Activated CD8-positive, alpha-beta T cell treated with anti-CD3 and anti-CD28 coated beads, Interleukin-2, amount 10 ng/mL, durations not matched to agents 7 days and 5 days (primary cell): ENCODE data around the gene RBX1. TPM values are rescaled to one million over a fixed set of nuclear protein-coding genes. Genes with fewer than 3 reads are reported as not detected.

Experiments used
- ATAC-seq: fragments of 150-1000 bp; cut with Tn5 transposase; one replicate; pipeline ENCODE4 v1.10.0; 2021; ENCODE audit warnings: moderate library complexity
- CTCF ChIA-PET: fragments of 350-600 bp; sonication (Branson Sonifier 250); formaldehyde crosslinking; loops from one replicate; lab custom pipeline; 2021; ENCODE audit warnings: antibody characterized with exemption; lab: Charles Lee
- POLR2A ChIA-PET: fragments of 350-600 bp; sonication (Branson Sonifier 250); formaldehyde crosslinking; loops from one replicate; lab custom pipeline; 2021; ENCODE audit warnings: antibody characterized with exemption; lab: Charles Lee
- DNase-seq: peaks from one replicate; pipeline ENCODE4 v3.0.0-alpha.2; 2020
- H3K27ac Mint-ChIP-seq: one replicate; pipeline ENCODE4 v1.8.0; 2021; ENCODE audit warnings: mild to moderate bottlenecking, mixed read lengths
- H3K27me3 Mint-ChIP-seq: one replicate; pipeline ENCODE4 v1.8.0; 2021; ENCODE audit warnings: low read depth, mixed read lengths
- H3K36me3 Mint-ChIP-seq: one replicate; pipeline ENCODE4 v1.8.0; 2021; ENCODE audit warnings: low read depth, mixed read lengths
- H3K4me1 Mint-ChIP-seq: one replicate; pipeline ENCODE4 v1.8.0; 2021; ENCODE audit warnings: low read depth, mixed read lengths
- H3K4me3 Mint-ChIP-seq: one replicate; pipeline ENCODE4 v1.8.0; 2021; ENCODE audit warnings: mild to moderate bottlenecking, mixed read lengths
- H3K9me3 Mint-ChIP-seq: one replicate; pipeline ENCODE4 v1.8.0; 2022; ENCODE audit warnings: mixed read lengths; ENCODE audit not compliant: insufficient read depth
- total RNA-seq, 2 experiments: library from RNA; stranded (reverse); gene quantifications; one replicate each; pipeline ENCODE4 v1.2.3, GENCODE V29; 2021

The RBX1 gene
- total RNA-seq, 2 experiments from 2014 or later = 84.0 to 87.9 TPM

DNA sequence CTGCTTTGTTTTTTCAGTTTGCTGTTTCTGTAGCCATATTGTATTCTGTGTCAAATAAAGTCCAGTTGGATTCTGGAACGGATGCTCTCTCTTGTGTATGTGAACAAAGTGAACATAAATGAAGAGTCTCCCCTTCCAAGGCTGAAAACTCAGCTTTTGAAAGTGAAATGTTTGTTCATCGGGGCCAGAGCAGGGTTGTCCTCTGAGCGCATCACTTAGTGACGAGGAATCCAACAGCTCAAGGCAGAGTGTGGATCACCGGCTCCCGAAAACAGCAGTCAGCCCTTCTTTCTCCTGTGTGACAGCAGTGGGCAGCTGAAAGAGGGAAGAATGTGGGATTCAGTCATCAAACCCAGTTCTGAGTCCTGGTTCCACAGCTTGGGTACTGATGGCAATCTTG, 21.4 kb downstream of the RBX1 start:
- Mint-ChIP-seq H3K4me3 (no peak overlapping the region), H3K27me3 (no peaks in the 10 kb centered on the region), H3K4me1 (peaks cover 3% of the 10 kb centered on the region), H3K9me3 (no peaks in the 10 kb centered on the region), H3K27ac (no peak overlapping the region), H3K36me3 (peaks cover 23% of the 10 kb centered on the region)
- POLR2A ChIA-PET = interaction anchor here (1.1 to 2.1 kb wide), 3 partner anchors 12 to 47 kb away, joined by 3 to 13 read pairs (median 3); partner anchors contain the start of gene RBX1
- ATAC-seq (no peak), DNase-seq (no peak)
- CTCF ChIA-PET = interaction anchor here (1.2 kb wide), 1 partner anchor 50 kb away, joined by 5 read pairs; no protein-coding TSS in a partner anchor

DNA sequence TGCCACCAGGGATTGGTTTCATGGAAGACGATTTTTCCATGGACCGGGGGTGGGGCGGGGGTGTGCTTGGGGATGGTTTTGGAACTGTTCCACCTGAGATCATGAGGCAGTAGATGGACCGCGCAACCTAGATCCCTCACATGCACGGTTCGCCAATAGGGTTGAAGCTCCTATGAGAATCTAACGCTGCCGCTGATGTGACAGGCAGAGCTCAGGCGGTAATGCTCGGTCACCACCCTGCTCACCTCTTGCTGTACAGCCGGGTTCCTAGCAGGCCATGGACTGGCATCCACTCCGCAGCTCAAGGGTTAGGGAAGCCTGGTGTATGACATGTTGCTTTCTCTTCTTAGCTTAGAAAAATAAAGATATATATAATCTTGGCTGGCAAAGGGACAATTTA, 22.0 kb downstream of the RBX1 start:
- DNase-seq = no peak
- ChIA-PET POLR2A (interaction anchor here (1.1 to 2.1 kb wide), 3 partner anchors 21 to 47 kb away, joined by 3 to 13 read pairs (median 3); partner anchors contain the start of gene RBX1), CTCF (no interaction called here)
- no peak for ATAC-seq
- Mint-ChIP-seq H3K4me3 (no peak overlapping the region), H3K27ac (no peak overlapping the region), H3K9me3 (no peaks in the 10 kb centered on the region), H3K27me3 (no peaks in the 10 kb centered on the region), H3K4me1 (peaks cover 3% of the 10 kb centered on the region), H3K36me3 (peaks cover 21% of the 10 kb centered on the region)

DNA sequence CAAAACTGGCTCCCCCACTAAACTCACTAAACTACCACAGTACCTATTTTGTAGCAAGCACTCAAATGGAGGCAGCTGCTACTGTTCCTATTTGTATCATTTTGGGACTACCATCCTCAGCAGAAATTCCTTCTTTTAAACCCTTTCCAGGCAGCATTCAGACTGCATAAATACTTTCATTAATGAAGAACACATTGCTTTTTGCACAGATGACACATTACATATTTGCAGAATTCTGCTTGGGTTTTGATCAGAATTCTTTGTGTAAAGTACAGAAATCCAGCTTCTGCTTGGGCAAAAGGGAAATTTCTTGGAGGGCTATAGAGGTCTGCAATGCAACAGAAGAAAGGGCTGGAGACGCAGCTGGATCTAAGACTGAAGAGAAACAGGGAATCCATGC, 24.2 kb downstream of the RBX1 start:
- Mint-ChIP-seq H3K27me3 (no peaks in the 10 kb centered on the region), H3K4me1 (peaks cover 2% of the 10 kb centered on the region), H3K27ac (no peak overlapping the region), H3K9me3 (no peaks in the 10 kb centered on the region), H3K36me3 (peaks cover 15% of the 10 kb centered on the region), H3K4me3 (no peak overlapping the region)
- ChIA-PET CTCF (no interaction called here), POLR2A (interaction anchor here (1.4 kb wide), 1 partner anchor 23 kb away, joined by 5 read pairs; no protein-coding TSS in a partner anchor)
- ATAC-seq (no peak), DNase-seq (no peak)

DNA sequence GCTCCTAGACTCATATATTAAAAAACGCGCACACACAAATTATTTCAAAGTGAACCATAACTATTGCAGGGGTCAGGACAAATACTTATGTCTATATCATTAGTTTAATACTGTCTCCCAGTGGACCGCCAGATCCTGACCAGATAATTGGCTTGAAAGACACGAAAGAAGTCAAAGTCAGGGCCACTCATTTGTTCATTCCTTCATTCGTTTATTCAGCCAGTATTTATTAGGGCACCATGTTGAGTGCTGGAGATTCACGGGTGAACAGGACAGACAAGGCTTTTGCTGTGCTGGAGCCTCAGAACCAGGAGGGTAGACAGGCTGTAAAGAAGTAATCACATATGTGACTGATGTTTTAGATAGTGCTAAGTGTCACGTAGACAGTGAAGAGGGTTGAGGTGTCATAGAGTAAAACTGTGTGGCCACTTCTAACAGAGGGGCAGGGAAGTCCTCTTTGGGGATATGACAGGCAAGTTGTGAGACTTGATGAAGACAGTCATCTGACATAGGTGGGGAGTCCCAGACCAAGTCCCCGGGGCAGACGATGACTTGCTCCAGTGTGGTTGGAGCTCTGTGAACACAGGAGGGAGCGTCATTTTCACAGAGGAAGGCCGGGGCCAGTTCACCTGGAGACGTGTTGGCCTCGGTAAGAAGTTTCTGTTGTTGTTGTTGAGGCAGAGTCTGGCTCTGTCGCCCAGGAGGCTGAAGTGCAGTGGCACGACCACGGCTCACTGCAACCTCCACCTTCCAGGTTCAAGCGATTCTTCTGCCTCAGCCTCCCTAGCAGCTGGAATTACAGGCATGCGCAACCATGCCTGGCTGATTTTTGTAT, 25.9 kb downstream of the RBX1 start:
- no peak for DNase-seq
- H3K4me3 Mint-ChIP-seq = no peak overlapping the region
- no peaks in the 10 kb centered on the region for H3K9me3 Mint-ChIP-seq
- H3K27ac Mint-ChIP-seq = no peak overlapping the region
- POLR2A ChIA-PET = no interaction called here
- H3K4me1 Mint-ChIP-seq = no peaks in the 10 kb centered on the region
- H3K27me3 Mint-ChIP-seq = no peaks in the 10 kb centered on the region
- CTCF ChIA-PET = no interaction called here
- peaks cover 10% of the 10 kb centered on the region for H3K36me3 Mint-ChIP-seq
- ATAC-seq = no peak

DNA sequence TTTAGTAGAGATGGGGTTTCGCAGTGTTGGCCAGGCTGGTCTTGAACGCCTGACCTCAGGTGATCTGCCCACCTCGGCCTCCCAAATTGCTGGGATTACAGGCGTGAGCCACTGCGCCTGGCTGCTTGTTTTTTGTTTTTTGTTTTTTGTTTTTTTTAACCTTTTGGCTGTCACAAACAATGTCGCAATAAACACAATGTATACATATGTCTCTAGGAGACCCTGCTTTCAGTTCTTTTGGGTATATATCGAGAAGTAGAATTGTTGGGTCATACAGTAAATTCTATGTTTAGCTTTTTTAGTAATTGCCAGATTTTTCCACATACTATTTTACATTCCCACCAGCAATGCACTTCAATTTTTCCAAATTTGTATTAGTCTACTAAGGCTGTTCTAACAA, 28.0 kb downstream of the RBX1 start:
- POLR2A ChIA-PET = no interaction called here
- no peaks in the 10 kb centered on the region for H3K4me1 Mint-ChIP-seq
- no peaks in the 10 kb centered on the region for H3K9me3 Mint-ChIP-seq

DNA sequence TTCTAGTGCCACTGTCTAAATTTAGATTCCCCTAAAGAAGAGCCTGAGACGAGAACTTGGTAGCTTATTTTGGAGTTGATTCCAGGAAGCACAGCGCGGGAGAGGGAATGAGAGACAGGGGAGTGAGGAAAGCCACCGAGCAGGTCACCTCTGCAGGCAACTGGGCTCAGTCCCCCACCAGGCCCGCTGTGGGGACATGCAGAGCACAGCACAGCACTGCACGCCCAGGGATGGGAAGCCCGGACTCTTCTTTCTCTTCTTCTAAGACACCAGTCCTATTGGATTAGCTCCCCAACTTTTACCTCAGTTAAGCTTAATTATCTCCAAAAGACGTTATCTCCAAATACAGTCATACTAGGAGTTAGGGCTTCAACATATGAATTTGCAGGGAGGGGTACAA, 28.7 kb downstream of the RBX1 start:
- H3K4me1 Mint-ChIP-seq = no peaks in the 10 kb centered on the region
- no peak overlapping the region for H3K27ac Mint-ChIP-seq
- DNase-seq = no peak
- no peaks in the 10 kb centered on the region for H3K36me3 Mint-ChIP-seq
- no peak for ATAC-seq
- no peak overlapping the region for H3K4me3 Mint-ChIP-seq
- POLR2A ChIA-PET = interaction anchor here (0.6 kb wide), 1 partner anchor 159 kb away, joined by 3 read pairs; no protein-coding TSS in a partner anchor
- CTCF ChIA-PET = no interaction called here
- H3K9me3 Mint-ChIP-seq = no peaks in the 10 kb centered on the region
- H3K27me3 Mint-ChIP-seq = no peaks in the 10 kb centered on the region

More for the DNA sequence above, 28.0 kb downstream of the RBX1 start:
- ATAC-seq = no peak
- H3K27ac Mint-ChIP-seq = no peak overlapping the region
- no peaks in the 10 kb centered on the region for H3K36me3 Mint-ChIP-seq
- no peaks in the 10 kb centered on the region for H3K27me3 Mint-ChIP-seq
- CTCF ChIA-PET = no interaction called here
- H3K4me3 Mint-ChIP-seq = no peak overlapping the region
- no peak for DNase-seq

DNA sequence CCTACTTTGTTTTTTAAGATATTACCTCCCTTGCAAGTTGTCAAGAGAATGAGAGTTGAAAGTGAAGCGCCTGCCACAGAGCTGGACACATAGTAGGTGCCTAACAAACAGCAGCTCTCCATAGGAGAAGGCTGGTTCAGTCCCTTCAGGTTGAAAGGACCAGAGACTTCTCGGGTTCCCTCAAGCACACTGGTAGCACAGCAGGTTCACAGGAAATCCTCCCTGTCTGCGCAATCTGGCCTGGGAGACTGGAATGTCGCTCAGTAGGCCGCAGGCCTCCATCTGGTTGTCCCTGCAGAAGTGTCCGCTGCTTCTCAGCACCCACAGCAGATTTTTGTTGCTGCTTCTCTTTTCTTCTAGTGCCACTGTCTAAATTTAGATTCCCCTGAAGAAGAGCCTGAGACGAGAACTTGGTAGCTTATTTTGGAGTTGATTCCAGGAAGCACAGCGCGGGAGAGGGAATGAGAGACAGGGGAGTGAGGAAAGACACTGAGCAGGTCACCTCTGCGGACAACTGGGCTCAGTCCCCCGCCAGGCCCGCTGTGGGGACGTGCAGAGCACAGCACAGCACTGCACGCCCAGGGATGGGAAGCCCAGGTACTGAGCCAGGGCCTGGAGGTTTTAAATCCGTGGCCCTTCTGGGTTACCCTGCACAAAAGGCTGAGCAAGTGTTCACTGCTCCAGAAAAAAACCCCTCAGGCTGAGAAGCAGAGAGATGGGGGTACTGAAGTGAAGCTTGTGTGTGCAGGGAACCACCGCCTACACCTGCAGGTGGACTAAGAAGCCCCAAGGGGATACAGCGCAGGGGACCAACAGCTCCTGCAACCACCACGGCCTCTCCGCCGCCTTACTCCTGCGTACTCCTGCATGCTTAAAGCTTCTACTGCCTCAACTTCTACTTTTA, 31.6 kb downstream of the RBX1 start:
- Mint-ChIP-seq H3K9me3 (no peaks in the 10 kb centered on the region), H3K27ac (no peak overlapping the region), H3K4me3 (no peak overlapping the region), H3K27me3 (no peaks in the 10 kb centered on the region), H3K4me1 (no peaks in the 10 kb centered on the region), H3K36me3 (no peaks in the 10 kb centered on the region)
- POLR2A ChIA-PET = no interaction called here
- CTCF ChIA-PET = no interaction called here
- no peak for DNase-seq
- no peak for ATAC-seq

DNA sequence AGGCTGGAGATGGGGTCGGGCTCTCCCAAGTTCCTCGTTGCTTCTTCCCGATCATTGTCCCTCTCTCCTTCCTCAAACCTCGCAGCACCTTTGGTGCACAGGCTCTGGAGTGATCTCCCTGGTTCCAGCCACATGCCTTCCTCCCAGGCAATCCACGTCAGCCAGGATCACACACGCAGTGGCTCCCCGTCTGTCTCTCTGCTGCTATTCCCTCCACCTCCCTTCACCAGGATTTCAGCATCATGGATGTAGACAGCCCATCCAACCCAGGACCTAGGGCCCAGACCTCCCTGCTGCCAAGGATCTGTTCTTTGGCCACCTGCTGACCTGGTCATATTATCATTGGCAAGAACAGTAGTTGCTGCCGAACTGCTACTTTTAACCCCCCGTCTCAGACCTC, 40.1 kb downstream of the RBX1 start:
- POLR2A ChIA-PET = no interaction called here
- Mint-ChIP-seq H3K27me3 (peaks cover 11% of the 10 kb centered on the region), H3K4me3 (no peak overlapping the region), H3K9me3 (no peaks in the 10 kb centered on the region), H3K4me1 (no peaks in the 10 kb centered on the region), H3K36me3 (no peaks in the 10 kb centered on the region), H3K27ac (no peak overlapping the region)
- ATAC-seq = no peak
- CTCF ChIA-PET = no interaction called here
- DNase-seq = no peak

DNA sequence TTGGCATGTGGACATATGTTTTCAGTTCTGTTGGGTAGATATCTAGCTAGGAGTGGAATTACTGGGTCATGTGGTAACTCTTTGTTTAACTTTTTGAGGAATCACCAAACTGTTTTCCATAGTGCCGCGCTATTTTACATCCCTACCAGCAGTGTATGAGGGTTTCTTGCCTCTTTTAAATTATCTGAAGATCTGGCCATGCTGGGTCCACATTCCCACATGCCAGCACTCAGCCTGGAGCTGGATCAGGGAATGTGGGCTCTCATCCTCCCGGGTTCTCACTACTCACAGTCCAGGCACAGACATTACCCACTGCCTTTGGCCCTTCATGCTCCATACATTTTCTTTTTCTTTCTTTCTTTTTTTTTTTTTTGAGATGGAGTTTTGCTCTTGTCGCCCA, 44.6 kb downstream of the RBX1 start:
- ATAC-seq (no peak), DNase-seq (no peak)
- CTCF ChIA-PET = no interaction called here
- Mint-ChIP-seq H3K4me3 (no peak overlapping the region), H3K4me1 (no peaks in the 10 kb centered on the region), H3K9me3 (no peaks in the 10 kb centered on the region), H3K27ac (no peak overlapping the region), H3K27me3 (peaks cover 11% of the 10 kb centered on the region), H3K36me3 (no peaks in the 10 kb centered on the region)
- POLR2A ChIA-PET = interaction anchor here (0.5 kb wide), 1 partner anchor 23 kb away, joined by 5 read pairs; no protein-coding TSS in a partner anchor

DNA sequence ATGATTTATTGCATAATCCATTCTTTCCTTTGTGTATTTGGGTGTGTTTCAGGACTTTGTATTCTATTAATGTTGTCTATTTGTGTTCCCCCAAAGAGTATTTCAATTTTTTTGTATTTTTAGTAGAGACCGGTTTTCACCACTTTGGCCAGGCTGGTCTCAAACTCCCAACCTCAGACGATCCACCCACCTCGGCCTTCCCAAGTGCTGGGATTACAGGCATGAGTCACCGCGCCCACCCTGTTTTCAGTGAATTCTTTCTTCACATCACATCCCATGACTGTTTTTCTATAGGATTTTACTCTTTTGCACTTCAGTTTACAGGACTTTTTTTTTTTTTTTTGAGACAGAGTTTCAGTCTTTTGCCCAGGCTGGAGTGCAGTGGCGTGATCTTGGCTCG, 46.3 kb downstream of the RBX1 start:
- ChIA-PET CTCF (no interaction called here), POLR2A (no interaction called here)
- DNase-seq (no peak), ATAC-seq (no peak)
- H3K27me3 Mint-ChIP-seq = peaks cover 6% of the 10 kb centered on the region
- no peak overlapping the region for H3K27ac Mint-ChIP-seq
- no peaks in the 10 kb centered on the region for H3K4me1 Mint-ChIP-seq
- H3K4me3 Mint-ChIP-seq = no peak overlapping the region
- H3K9me3 Mint-ChIP-seq = no peaks in the 10 kb centered on the region
- H3K36me3 Mint-ChIP-seq = no peaks in the 10 kb centered on the region

DNA sequence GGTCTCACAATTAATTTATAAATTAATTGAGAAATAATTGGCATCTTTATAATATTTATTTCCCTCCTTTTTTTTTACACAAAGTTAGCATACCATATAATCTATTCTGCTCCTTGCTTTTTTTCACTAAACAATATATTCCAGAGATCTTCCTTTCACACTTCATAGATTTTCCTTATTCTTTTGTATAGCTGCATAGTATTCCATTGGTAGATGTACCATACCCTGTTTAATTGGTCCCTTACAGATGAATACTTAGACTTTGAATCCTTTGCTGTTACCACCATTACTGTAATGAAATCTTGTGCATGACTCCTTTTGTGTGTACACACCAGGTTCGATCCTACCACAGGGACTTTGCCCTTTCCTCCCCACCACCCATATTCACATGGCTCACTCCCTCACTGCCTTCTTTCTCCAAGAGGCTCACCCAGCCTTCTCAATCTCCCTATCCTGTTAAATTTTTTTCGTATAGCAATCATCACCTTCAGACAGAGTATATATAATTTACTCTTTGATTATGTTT, 48.9 kb downstream of the RBX1 start:
- no peak overlapping the region for H3K27ac Mint-ChIP-seq
- no peak overlapping the region for H3K4me3 Mint-ChIP-seq
- H3K4me1 Mint-ChIP-seq = no peaks in the 10 kb centered on the region
- no peaks in the 10 kb centered on the region for H3K9me3 Mint-ChIP-seq
- ATAC-seq = no peak
- H3K27me3 Mint-ChIP-seq = peaks cover 3% of the 10 kb centered on the region
- CTCF ChIA-PET = no interaction called here
- H3K36me3 Mint-ChIP-seq = no peaks in the 10 kb centered on the region
- POLR2A ChIA-PET = interaction anchor here (0.6 kb wide), 1 partner anchor 1362 kb away, joined by 5 read pairs; no protein-coding TSS in a partner anchor
- DNase-seq = no peak
